NOMO-1 treated with DMSO at 0.1 percent for 48 hours (cell line): Measurements from ENCODE around the gene FANK1.

Experiments used
- DNase-seq: peaks from one replicate; lab custom pipeline; 2025; ENCODE audit not compliant: unreplicated experiment; lab: John Stamatoyannopoulos, UW

Gene FANK1

DNA sequence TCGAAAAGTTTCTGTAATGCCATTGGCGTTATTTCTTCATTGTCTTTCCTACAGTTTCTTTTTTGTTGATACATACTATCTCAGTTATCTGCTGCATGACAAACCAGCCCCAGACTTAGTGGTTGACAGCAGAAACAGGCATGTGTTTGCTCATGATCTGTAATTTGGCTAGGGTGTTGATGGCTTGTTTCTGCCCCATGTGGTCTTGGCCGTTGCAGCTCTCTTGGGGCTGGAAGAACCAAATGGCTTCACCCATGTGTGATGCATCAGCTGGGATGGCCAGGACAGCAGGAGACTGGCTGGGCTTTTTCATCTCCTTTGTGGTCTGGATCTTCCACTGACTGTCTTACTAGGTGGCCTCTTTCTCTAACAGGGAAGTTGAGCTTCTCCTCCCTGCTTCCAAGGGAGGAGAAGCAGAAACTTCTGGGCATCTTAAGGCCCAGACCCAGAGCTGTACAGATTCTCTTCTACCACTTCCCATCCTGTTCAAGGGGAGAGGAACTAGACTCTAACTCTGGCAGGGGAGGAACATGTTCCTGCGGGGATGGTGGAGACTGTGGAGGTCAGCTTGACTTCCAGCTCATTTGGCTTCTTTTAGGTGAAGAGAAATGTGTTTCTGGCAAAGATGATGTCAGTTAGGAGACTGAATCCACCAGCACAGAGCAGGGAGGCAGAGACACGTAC lies 89.3 kb downstream of the FANK1 start:
- DNase-seq = no peak

DNA sequence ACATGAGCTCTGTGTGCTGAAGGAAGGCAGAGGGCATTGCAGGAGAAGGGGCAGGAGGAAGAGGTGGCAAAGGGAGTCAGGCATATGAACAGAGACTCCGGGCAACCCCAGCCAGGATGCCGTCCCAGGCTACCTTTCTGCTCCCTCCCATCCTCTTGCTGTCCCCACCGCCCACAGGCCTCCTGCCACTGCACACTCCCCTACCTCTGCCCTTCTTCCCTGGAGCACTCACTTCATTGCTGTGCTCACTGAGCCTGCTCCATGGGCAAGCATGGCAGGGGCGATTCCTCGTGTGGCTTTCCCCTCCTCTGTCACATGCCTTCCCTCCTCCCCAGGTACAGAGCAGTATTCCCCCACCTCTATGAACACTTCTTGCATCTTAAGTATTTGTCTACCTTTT lies 93.4 kb downstream of the FANK1 start:
- DNase-seq = no peak

DNA sequence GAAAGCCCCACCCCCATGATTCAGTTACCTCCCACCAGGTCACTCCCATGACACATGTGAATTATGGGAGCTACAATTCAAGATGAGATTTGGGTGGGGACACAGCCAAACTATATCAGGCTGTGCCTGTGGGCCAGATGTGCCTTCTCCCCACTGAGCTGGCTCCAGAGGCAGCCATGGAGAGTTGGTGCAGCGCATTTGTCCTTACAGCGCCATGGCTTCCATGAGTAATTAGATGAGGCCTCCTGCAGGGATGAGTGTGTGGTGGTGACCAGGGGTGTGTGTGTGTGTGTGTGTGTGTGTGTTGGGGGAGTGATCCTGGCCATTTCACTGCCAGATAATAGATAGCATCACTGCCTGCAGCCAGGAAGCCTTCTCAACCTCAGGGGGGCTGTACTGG lies 94.6 kb downstream of the FANK1 start:
- no peak for DNase-seq

DNA sequence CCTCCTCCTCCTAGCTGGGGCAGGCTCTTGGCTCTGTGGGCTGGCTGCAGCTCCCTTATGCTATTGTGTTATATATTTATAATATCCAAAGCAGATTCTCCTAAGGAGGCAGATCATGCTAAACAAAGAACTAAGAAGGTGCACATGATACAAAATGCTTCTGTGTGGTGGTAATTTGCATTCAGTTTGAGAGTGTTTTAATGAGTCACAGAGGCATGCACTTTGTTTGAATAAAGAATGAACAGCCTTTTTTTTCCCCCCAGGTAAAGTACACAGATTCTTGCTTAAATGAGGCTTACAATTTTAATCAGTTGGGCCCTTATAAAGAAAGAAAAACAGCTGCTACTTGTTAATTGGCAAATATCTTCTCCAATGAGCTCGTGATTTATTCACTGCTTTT lies 95.0 kb downstream of the FANK1 start:
- no peak for DNase-seq

DNA sequence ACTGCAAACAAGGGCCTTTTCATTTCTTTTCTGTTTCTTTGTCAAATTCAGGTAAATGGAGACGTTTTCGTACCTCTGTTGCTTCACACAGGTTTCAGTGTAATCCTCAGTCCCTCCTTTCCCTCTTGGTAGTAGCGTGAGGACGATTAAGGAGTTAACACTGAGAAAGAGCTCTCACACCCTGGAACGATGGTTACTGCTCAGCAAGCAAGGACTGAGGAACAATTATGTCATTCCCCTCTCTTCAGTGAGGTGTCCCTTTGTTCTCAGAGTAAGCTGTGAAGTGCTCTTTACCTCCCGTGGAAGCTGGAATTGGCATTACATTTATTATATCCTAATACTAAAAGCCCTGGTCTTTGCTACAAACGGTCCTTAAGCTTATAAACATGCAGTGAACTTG lies 95.9 kb downstream of the FANK1 start:
- no peak for DNase-seq

DNA sequence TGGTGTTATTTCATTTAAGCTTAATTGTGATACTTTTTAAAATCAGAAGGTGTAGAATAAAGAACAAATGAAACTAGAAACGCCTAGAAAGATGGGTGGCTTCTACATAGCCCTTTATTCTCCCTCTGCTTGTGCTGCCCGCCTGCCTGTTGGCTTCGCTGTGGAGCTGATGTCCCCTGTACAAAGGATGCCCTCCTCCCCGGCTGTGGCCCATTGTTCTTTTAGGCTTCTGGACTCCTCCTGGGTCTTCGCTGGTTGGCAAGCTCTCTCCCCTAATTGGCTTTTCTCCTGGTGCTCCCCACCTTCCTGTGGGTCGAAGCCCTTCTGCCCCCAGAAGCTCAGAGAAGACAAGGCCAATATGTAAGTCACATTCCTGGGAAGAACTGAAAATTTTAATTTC lies 98.2 kb downstream of the FANK1 start:
- no peak for DNase-seq

DNA sequence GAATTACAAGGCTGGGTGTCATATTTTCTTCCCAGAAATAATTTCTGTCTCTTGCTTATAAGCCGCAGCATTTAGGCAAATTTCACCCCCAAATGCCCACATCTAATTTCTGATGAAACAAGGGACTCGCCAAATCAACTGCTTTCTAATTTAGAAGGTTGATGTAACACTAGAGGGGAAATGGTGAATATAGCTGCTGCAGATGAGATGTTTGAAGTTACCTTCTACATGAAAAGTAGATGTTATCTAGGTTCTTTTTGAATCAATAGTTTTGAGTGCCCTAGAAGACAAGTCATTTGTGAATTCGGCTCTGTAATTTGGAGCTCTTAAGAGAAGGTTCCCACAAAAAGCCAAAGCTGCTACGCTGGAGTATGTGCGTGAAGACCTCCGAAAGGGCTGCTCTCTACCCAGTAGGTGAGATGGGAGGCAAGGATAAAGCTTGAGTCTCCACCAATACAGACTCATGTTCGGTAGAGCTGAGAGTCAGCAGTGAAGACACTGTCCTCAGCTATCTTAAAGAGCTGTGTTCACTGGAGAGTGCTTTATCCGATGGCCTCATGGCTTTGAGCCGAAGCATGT lies 99.5 kb downstream of the FANK1 start:
- no peak for DNase-seq

DNA sequence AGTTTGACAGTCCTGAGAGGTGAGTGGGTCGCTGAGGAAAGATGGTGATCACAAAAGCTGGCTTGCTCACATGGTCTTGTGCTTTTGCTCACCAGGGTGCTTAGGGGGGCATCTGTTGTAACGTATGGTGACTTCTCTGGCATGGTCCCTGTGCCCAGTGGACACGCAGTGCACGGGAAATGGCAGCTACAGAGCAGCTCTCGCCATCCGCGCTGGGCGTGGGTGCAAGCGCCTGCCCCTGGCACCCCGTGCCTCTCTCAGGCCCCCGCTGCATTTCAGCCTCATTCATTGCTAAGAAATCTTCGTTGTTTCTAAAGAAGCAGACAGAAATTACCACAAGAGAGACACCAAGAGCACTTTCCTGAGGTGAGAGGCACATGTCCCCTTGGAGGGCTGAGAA lies 101.2 kb downstream of the FANK1 start:
- no peak for DNase-seq

DNA sequence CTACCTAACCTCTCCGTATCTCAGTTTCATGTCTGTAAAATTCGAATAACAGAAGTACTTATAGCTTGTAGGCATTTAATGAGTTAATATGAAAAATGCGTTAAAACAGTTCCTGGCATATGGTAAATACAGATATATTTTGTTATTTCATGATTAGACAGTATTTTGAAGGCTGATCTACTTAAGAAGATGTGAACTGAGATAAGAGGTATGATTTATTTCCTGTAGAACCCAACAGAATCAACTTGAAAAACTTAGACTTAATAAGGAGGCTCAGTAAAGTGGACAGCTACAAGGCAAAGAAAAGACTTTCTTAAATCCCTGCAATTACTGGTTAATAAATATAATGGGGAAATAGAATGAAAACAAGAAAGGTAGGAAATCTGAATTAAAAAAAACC lies 103.3 kb downstream of the FANK1 start:
- DNase-seq = no peak

DNA sequence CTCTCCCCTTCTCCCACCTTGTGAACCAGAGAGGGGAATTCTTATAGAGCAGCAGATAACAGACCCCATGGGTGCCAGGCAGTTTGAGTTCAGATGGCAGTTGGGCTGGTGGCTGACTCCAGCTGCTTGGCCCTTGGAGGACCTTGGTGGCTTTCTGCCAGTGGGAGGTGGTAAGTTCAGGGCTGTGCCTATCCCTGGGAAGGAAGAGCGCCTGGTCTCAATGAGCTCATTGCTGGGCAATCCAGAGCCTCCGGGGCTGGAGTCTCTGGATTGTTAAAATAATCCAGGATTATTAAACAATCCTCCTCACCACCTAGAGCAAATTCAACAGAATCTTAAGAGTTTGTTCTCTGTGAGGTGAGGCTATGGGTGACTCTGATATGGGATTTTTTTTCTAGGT lies 105.2 kb downstream of the FANK1 start:
- no peak for DNase-seq

DNA sequence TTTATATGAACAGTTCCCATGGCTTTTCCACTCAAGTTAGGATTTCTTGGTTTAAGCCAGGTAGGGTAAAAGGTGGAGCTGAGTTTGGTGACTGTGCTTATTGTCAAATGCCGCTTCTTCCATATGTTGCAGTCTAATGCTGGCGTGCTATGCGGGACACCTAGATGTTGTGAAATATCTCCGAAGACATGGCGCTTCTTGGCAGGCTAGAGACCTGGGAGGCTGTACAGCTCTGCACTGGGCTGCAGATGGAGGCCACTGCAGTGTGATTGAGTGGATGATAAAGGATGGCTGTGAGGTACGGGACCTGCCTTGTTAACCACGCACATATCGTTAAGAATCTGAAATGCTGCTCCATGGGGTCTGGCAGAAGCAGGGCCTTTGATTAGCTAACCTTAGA lies 108.4 kb downstream of the FANK1 start:
- DNase-seq = no peak

DNA sequence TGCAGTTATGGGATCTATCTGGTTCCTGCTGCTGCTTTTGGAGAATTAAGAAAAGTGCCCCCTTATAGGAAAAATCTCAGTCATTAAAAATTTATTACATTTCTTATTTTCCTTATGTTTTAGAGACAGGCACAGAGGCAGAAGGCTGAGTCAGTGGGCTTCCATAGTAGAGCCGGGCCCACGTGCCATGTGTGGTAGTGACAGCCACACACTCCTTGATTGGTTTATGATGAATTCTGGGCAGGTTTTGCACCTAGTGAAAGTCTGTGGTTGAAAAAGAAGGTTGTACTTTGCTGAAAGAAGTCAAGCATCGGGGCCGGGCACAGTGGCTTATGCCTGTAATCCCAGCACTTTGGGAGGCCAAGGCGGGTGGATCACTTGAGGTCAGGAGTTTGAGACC lies 109.9 kb downstream of the FANK1 start:
- no peak for DNase-seq

DNA sequence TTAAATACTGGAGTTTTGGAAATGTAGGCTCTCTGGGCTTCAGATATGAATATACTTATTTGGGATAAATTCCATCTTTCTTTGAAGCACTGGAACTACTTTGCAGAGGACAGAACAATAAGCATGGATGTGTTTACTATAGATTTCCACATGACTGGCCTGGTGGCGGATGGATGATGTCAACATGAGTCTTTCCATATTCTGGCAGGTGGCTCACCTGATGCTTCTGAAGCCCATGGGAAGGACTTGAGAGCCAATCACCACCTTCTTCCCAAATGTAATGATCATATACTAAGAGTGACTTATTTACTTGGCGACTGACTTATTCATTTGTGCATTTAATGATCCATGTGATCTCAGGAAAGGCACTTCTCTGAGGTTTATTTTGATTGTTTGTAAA lies 110.5 kb downstream of the FANK1 start:
- no peak for DNase-seq

DNA sequence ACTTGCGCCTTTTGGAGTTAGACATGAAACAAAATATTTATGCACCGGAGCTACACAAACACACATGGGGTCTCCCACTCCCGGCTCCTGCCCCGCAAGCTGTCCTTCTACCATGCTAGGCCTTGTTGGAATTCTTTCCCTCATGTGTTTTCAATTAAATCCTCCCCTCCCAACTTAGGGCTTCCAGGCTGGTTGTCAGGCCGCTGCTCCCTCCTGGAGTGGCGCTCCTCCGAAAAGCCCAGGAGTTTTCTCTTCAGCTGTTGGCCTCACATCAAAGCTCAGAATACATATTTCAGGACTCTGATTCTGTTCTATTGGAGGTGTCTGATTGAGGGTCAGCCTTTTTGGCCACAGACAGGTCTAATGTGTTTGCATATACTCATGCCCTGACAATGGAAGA lies 113.3 kb downstream of the FANK1 start:
- no peak for DNase-seq

DNA sequence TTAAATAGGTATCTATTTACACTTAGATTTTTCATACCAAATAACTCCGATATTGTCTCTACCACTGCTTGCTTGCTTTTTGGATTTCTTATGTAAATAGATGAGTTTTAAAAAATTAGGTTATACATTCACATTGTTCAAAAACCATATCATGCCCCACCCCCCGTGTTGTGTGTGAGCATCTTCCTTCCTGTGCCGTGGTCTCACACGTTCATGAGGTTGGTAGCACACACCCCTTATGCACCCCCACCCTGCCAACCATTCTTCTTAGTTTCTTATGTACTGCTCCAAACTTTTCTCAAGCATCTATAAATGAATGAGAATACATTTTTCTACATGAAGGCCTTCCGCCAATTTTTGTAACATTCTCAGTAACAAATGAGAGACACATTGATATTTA lies 115.6 kb downstream of the FANK1 start:
- no peak for DNase-seq

DNA sequence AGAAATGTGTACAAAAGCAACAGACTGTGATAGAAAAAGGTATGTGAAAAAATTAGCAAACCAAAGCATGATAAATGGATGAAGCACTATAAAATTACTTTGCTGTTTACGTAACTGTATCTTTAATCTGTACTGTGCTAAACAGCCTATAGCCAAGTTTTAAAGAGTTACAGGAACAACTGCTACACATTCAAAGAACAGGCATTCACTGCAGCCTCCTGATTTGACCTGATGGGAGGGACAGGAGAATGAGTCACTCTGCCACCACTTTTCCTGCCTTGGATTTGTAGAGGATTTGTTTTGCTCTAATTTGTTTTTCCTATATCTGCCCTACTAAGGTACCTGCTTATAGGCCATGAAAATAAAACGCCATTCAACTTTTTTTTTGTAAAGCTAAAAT lies 116.1 kb downstream of the FANK1 start:
- no peak for DNase-seq

DNA sequence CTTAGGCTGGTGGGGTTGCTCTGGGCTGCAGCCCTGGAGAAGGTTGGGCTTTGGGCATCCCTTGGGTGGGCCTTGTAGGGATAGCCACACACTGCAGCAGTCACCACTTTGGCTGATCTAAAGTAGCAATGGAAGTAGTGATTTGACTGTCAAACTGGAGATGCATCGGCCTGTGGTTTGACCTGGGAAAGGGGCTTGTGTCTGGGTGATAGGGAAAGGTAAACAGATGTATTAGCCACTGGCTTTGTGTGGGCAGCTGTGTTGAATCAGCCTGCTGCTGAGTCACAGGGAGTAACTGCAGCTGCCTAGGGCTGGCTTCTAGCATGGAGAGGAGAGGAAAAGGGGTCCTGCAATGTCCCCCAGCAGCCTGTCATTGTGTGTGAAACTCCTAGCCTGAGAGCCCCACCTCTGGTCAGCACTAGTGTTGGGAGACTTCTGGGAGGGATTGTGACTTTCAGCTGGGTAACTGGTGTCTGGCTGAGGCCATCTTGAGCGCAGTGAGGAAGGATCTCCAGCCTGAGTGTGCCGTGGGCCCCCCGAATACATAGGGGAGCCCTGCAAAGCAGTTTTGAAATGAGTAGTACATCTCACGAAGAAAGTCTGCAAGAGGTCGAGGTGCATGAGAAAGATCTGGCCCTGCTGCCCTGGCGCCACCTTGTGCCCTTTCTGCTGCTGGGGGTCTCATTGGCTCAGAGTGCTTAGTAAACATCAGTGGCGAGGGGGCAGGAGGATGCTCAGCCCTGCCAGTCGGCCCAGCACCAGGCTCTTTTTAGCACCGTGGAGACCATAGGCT lies 117.3 kb downstream of the FANK1 start:
- no peak for DNase-seq

DNA sequence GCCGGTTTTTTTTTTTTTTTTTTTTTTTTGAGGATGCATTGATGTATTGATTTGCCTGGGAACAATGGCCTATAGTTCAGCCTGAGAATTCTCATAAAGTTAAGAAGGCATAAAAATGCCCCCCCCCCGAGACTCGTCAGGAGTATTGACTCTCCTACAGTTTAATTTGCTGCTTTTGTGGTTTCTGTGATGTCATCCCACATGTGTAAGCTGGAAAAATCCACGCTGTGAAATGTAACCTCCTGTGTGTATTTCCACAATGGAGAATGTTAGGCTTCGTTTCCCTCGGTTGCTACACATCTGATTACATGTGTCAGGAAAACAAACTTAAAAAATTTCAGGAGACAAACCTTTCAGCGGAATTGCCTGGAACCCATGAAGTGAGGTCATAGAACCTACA lies 117.9 kb downstream of the FANK1 start:
- DNase-seq = no peak

DNA sequence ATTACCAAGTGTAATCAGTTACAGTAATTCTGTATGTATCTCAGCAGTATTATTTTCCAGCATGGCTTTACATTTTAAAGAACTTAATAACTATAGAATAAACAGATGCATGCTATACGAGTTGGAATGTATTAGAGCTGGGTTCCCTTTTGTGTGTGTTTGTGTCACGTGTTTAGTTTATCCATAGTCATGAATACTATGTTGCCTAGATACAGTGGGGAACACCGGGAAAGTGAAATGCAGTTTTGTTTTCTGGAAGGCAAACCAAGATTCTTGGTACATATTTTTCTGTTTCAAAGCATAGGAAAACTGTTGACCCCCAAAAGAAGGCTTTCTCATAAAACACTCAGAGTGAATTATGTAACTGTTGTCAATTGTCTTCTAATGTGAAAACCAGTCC lies 119.0 kb downstream of the FANK1 start:
- no peak for DNase-seq

DNA sequence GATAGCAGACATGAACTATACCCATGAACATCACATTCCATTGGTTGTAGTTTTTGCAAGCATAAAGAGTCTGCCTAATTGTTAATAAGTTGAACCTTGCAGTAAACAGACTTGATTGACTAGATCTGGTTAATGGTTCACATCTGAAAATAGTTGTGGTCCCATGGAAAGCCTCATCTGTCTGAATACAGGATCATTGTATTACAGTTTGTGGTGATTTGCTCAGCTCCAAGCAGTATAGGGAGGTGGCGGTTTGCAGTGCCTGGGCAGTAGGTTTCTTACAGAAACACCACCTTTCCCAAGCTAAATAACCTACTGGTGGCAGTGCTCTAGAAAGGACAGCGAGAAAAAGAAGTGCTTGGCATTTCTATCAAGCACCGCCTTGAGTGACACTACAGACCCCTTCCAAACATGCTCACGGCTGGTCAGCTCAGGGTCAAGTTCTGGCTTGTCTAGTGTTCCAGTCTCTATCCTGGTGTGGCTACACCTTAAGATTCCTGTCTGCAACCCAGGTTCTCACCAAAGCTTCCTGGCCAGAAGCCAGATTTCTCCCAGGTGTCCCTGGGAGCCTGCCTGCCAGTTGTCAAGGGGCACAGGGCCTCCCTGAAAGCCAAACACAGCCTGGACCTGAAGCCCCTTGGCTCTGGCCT lies 119.9 kb downstream of the FANK1 start:
- DNase-seq = no peak

DNA sequence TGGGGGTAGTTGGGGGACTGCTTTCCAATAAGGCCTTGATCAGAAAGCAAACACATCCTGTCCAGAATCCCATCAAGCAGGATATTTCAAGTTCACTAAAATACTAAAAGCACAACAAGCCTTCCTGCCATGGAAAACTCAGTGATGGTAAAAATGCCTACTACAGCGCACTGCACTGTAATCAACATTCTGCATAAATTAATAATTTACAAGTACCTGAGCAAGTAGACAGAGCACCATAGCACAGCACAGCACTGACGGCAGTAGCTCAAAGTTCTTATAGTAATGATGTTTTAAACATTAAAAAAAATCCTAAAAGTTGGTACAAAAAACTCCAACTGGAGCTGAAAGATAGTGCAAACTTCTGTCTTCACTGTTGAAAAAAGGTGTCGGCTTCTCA lies 120.5 kb downstream of the FANK1 start:
- DNase-seq = no peak

DNA sequence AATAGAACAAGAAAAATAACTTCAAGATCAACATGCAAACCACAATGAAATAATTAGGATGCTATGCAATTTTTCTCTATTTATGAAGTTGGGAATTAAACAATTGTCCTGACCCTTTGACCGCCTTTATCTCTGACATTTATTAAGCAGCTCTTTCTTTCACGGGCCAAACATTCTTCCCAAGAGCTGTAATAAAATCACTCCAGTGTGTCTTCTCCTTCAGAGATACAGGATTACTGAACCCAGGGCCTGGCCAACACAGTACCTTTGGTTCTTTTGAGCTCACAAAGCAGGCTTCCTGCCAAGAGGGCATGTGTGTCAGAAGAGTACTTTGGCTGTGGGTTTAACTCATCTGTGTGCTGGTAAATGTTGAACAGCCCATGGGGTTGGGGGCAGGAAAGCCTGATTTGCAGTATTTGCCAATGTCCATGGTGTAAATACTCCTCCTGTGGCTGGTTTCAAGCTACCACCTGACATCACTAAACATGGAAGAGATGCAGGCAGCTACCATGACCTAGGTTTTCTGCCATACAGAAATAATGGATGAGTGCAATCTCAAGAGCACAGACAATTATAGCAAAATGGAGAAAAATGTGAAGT lies 121.7 kb downstream of the FANK1 start:
- no peak for DNase-seq
